B cell (primary cell): Measurements from ENCODE around the gene F12. TPM values are rescaled to one million over a fixed set of nuclear protein-coding genes. Genes with fewer than 3 reads are reported as not detected.

Experiments used
- ATAC-seq: fragments of 200-7000 bp; cut with Tn5 transposase; one replicate; pipeline ENCODE4 v1.10.0; 2021; ENCODE audit warnings: low read depth, mild to moderate bottlenecking, moderate number of reproducible peaks, moderate library complexity
- CTCF ChIA-PET: fragments of 350-600 bp; sonication (Branson Sonifier 250); formaldehyde crosslinking; loops from one replicate; lab custom pipeline; 2021; ENCODE audit warnings: antibody characterized with exemption, inconsistent platforms; lab: Charles Lee
- POLR2A ChIA-PET: fragments of 350-600 bp; sonication (Branson Sonifier 250); formaldehyde crosslinking; loops from one replicate; lab custom pipeline; 2021; ENCODE audit warnings: antibody characterized with exemption; lab: Charles Lee
- DNase-seq: peaks from one replicate; pipeline ENCODE4 v3.0.0; 2013
- H2AFZ ChIP-seq: 2 replicates; pipeline ENCODE4 v1.6.1; 2012; ENCODE audit warnings: mild to moderate bottlenecking, low read depth, low read length; ENCODE audit not compliant: insufficient read depth, poor library complexity, severe bottlenecking
- H3K27ac ChIP-seq, 2 donors: 1 replicate in 1 of 2; 2 replicates in 1 of 2; pipeline ENCODE4 v1.5.1; 2012 to 2013; ENCODE audit warnings: low read length in 2 of 2, mild to moderate bottlenecking in 2 of 2, moderate library complexity in 1 of 2
- H3K27me3 ChIP-seq, 4 experiments: fragments of 200-600 bp in 1 of 4; sonication (generic) in 1 of 4; replicated peaks in 1 of 4; 1 replicate in 2 of 4; 2 replicates in 2 of 4; pipeline versions ENCODE4 v1.6.1 to v1.7.0; 2013 to 2016; ENCODE audit warnings: low read length in 3 of 4, mild to moderate bottlenecking in 2 of 4, mixed read lengths in 1 of 4, moderate library complexity in 1 of 4; ENCODE audit not compliant: insufficient read depth in 4 of 4, control insufficient read depth in 3 of 4; ENCODE audit errors: control extremely low read depth in 1 of 4
- H3K36me3 ChIP-seq, 2 experiments: replicated peaks in 1 of 2; 1 replicate in 1 of 2; 2 replicates in 1 of 2; pipeline versions ENCODE4 v1.6.1 to v1.7.1; 2013; ENCODE audit warnings: low read length in 1 of 2; ENCODE audit not compliant: insufficient read depth in 2 of 2, control insufficient read depth in 1 of 2; ENCODE audit errors: control extremely low read depth in 1 of 2, extremely low read depth in 1 of 2
- H3K4me1 ChIP-seq, 2 donors: fragments of 200-600 bp in 1 of 2; sonication (generic) in 1 of 2; 1 replicate in 1 of 2; 2 replicates in 1 of 2; pipeline versions ENCODE4 v1.5.1 to v1.6.1; 2013 to 2017; ENCODE audit warnings: low read length in 2 of 2; ENCODE audit not compliant: control insufficient read depth in 2 of 2, insufficient read depth in 2 of 2
- H3K4me2 ChIP-seq: replicated peaks from 2 replicates; pipeline ENCODE3; 2012; ENCODE audit warnings: mild to moderate bottlenecking, low read depth, low read length; ENCODE audit not compliant: poor library complexity, severe bottlenecking
- H3K4me3 ChIP-seq, 5 experiments: fragments of 200-600 bp in 1 of 5; sonication (generic) in 1 of 5; 1 replicate in 3 of 5; 2 replicates in 2 of 5; pipeline versions ENCODE4 v1.5.1 to v1.7.0; 2011 to 2016; ENCODE audit warnings: low read length in 4 of 5, mild to moderate bottlenecking in 4 of 5, low read depth in 2 of 5, control low read depth in 1 of 5, moderate library complexity in 1 of 5; ENCODE audit not compliant: insufficient read depth in 1 of 5; ENCODE audit errors: control extremely low read depth in 1 of 5, extremely low read depth in 1 of 5
- H3K79me2 ChIP-seq: fragments of 200-600 bp; sonication (generic); one replicate; pipeline ENCODE4 v1.6.0; 2016; ENCODE audit warnings: low read length; ENCODE audit not compliant: control insufficient read depth, insufficient read depth
- H3K9ac ChIP-seq: fragments of 200-600 bp; sonication (generic); 2 replicates; pipeline ENCODE4 v1.6.1; 2017; ENCODE audit warnings: mild to moderate bottlenecking, low read length, moderate library complexity
- H3K9me3 ChIP-seq, 3 donors: one replicate each; pipeline versions ENCODE4 v1.6.1 to v1.7.1; 2013; ENCODE audit warnings: low read length in 2 of 3; ENCODE audit not compliant: control insufficient read depth in 2 of 3, insufficient read depth in 1 of 3; ENCODE audit errors: control extremely low read depth in 1 of 3
- H4K20me1 ChIP-seq: 2 replicates; pipeline ENCODE4 v1.6.0; 2012; ENCODE audit warnings: mild to moderate bottlenecking, low read length; ENCODE audit not compliant: insufficient read depth, control insufficient read depth, poor library complexity, severe bottlenecking
- H3K27ac Mint-ChIP-seq: one replicate; pipeline ENCODE4 v1.8.0; 2021; ENCODE audit warnings: mixed read lengths
- H3K27me3 Mint-ChIP-seq: one replicate; pipeline ENCODE4 v1.8.0; 2021; ENCODE audit warnings: mixed read lengths
- H3K4me1 Mint-ChIP-seq: one replicate; pipeline ENCODE4 v1.8.0; 2021; ENCODE audit warnings: mixed read lengths
- H3K4me3 Mint-ChIP-seq: one replicate; pipeline ENCODE4 v1.8.0; 2021; ENCODE audit warnings: mixed read lengths
- H3K9me3 Mint-ChIP-seq: one replicate; pipeline ENCODE4 v1.8.0; 2022; ENCODE audit warnings: mixed read lengths; ENCODE audit not compliant: insufficient read depth
- EZH2 ChIP-seq: IDR thresholded peaks from 2 replicates; pipeline ENCODE4 v1.6.1; 2012; ENCODE audit warnings: borderline replicate concordance, low read depth, mild to moderate bottlenecking, moderate library complexity, low read length; ENCODE audit not compliant: insufficient read depth, poor library complexity, severe bottlenecking
- WGBS: methylation state at CpG from one replicate; pipeline ENCODE4 v1.1.5; 2013; ENCODE audit warnings: missing lambda C conversion rate; ENCODE audit not compliant: insufficient coverage; 5-methylcytosine and 5-hydroxymethylcytosine counted together
- intact Hi-C: fragments of 100-400 bp; cut with micrococcal nuclease; formaldehyde crosslinking; loops from one replicate; pipeline ENCODE4 v1.10.0; 2022
- polyA plus RNA-seq: library from polyadenylated mRNA; depleted of rRNA; stranded (reverse); fragments of >200 nt; gene quantifications from 2 replicates; pipeline ENCODE4 v1.2.3, GENCODE V29; 2012
- total RNA-seq, 2 donors: library from RNA; stranded (reverse); fragments of 120-200 nt in 1 of 2; gene quantifications; 1 replicate in 1 of 2; 2 replicates in 1 of 2; pipeline versions ENCODE4 v1.2.3 to v1.2.4, GENCODE V29; 2013 to 2022
- TF ChIP-seq, protein P1 (sequence below): fragments of 200-600 bp; IDR thresholded peaks from one replicate; pipeline ENCODE4 v1.8.0; 2022; ENCODE audit warnings: antibody characterized with exemption, mild to moderate bottlenecking

Gene F12
- total and polyA plus RNA-seq, 2 donors (not counting 1 experiment from before 2014, with no cell fraction given) = 3.1 TPM; not detected in 1

- Histone ChIP-seq H3K4me2 (peak within 1 kb of the TSS; percentile 93), H3K36me3 (peaks cover 0 to 17% of the 10 kb centered on the region in 2 experiments), H2AFZ (no peak within 1 kb of the TSS), H3K27me3 (peaks cover 0 to 14% (median 0%) of the 10 kb centered on the region in 4 experiments), H3K27ac (peak within 1 kb of the TSS; percentile 68 to 77), H3K4me3 (peak within 1 kb of the TSS in 4 of 5 experiments; percentile 45 to 66 (median 54)), H3K79me2 (peaks cover 4% of the 10 kb centered on the region), H3K9me3 (no peaks in the 10 kb centered on the region), H4K20me1 (peaks cover 51% of the 10 kb centered on the region), H3K4me1 (peaks cover 34 to 50% of the 10 kb centered on the region in 2 donors), H3K9ac (peak within 1 kb of the TSS; percentile 72)
- ChIA-PET CTCF (interaction anchor here (1.0 to 21.3 kb wide), 7 partner anchors 9 to 128 kb away, joined by 3 to 628 read pairs (median 10); partner anchors contain the start of genes F12, GRK6 and PFN3), POLR2A (interaction anchor here (0.6 to 10.8 kb wide), 11 partner anchors 8 to 264 kb away, joined by 3 to 103 read pairs (median 9); partner anchors contain the start of gene GRK6)
- Mint-ChIP-seq H3K27me3 (no peaks in the 10 kb centered on the region), H3K4me1 (peaks cover 48% of the 10 kb centered on the region), H3K27ac (peak within 1 kb of the TSS; percentile 92), H3K9me3 (no peaks in the 10 kb centered on the region), H3K4me3 (peak within 1 kb of the TSS; percentile 82)
- intact Hi-C loops = loop anchor here (1.0 to 2.0 kb wide), 4 partner anchors 8 to 42 kb away; partner anchors contain the start of gene GRK6
- TF ChIP-seq EZH2 = no peak
- TF ChIP-seq, protein P1, sequence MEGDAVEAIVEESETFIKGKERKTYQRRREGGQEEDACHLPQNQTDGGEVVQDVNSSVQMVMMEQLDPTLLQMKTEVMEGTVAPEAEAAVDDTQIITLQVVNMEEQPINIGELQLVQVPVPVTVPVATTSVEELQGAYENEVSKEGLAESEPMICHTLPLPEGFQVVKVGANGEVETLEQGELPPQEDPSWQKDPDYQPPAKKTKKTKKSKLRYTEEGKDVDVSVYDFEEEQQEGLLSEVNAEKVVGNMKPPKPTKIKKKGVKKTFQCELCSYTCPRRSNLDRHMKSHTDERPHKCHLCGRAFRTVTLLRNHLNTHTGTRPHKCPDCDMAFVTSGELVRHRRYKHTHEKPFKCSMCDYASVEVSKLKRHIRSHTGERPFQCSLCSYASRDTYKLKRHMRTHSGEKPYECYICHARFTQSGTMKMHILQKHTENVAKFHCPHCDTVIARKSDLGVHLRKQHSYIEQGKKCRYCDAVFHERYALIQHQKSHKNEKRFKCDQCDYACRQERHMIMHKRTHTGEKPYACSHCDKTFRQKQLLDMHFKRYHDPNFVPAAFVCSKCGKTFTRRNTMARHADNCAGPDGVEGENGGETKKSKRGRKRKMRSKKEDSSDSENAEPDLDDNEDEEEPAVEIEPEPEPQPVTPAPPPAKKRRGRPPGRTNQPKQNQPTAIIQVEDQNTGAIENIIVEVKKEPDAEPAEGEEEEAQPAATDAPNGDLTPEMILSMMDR = no peak
- DNase-seq (peak; percentile 91), ATAC-seq (peak; percentile 64)
- WGBS = under 1% methylated on average over 89 of the region's 89 CpGs
Observed at GRCh38 chr5:177446200-177447065, 37.1 kb upstream of the F12 start, which contains the start of gene PRR7. Gene PRR7 (plus strand): TSS chr5:177446814. CDS start chr5:177455068, 8,254 bp downstream.
